ENCODE data around the gene TSNAXIP1. TPM values are rescaled to one million over a fixed set of nuclear protein-coding genes. Genes with fewer than 3 reads are reported as not detected.

Gene TSNAXIP1
- polyA plus RNA-seq, 3 donors = 0.23 TPM; not detected in 2

- H3K79me2 ChIP-seq (ENCODE audit: insufficient read depth, low read length) = peaks cover 13% of the 10 kb centered on the region
- H3K36me3 ChIP-seq (replicated peaks in 1 of 2; ENCODE audit: control insufficient read depth in 1 of 2, insufficient read depth in 2 of 2, low read length in 2 of 2) = peaks cover 4 to 24% of the 10 kb centered on the region in 2 donors
- H3K27ac ChIP-seq (ENCODE audit: low read depth in 1 of 2, low read length in 2 of 2) = no peak overlapping the region
- peaks cover 26 to 41% of the 10 kb centered on the region in 2 donors for H3K36me3 Mint-ChIP-seq
- H3K4me2 ChIP-seq (replicated peaks; ENCODE audit: extremely low read depth, low read length, poor library complexity, severe bottlenecking) = no peak overlapping the region
- no peaks in the 10 kb centered on the region for H3K27me3 Mint-ChIP-seq (ENCODE audit: low read depth in 3 of 3)
- 100% methylated on average over 2 of the region's 5 CpGs for WGBS (ENCODE audit: insufficient coverage)
- H3K4me1 Mint-ChIP-seq = no peaks in the 10 kb centered on the region
- no peaks in the 10 kb centered on the region for H3K9me3 ChIP-seq (replicated peaks in 1 of 2; ENCODE audit: control insufficient read depth in 1 of 2, insufficient read depth in 1 of 2, low read length in 2 of 2)
- H3K27ac Mint-ChIP-seq = peak overlapping the region in 1 of 7 donors; percentile 14
- no peak overlapping the region for H3K9ac ChIP-seq (ENCODE audit: insufficient read depth, low read length, poor library complexity, severe bottlenecking)
- no peak overlapping the region for H2AFZ ChIP-seq (ENCODE audit: insufficient read depth, low read depth, low read length, poor library complexity, severe bottlenecking)
- H3K4me3 ChIP-seq (replicated peaks in 1 of 3; ENCODE audit: low read depth in 2 of 3, low read length in 3 of 3) = no peak overlapping the region
- intact Hi-C loops (cut with micrococcal nuclease) = no loop called here
- no peak for DNase-seq
- TF ChIP-seq CTCF (IDR thresholded peaks at IDR 0.05) = no peak
- no peak overlapping the region for H3K4me3 Mint-ChIP-seq
- H4K20me1 ChIP-seq (ENCODE audit: insufficient read depth, low read length) = peaks cover 26% of the 10 kb centered on the region
- no peaks in the 10 kb centered on the region for H3K27me3 ChIP-seq (ENCODE audit: control insufficient read depth in 2 of 2, insufficient read depth in 2 of 2, low read length in 2 of 2)
- H3K4me1 ChIP-seq (ENCODE audit: control insufficient read depth in 1 of 2, insufficient read depth in 2 of 2, low read length in 2 of 2) = no peaks in the 10 kb centered on the region
- peaks cover 0 to 5% (median 0%) of the 10 kb centered on the region in 7 donors for H3K9me3 Mint-ChIP-seq
Measured at GRCh38 chr16:67779256-67780014, 27.3 kb upstream of the TSNAXIP1 start.

- Mint-ChIP-seq H3K4me1 (no peaks in the 10 kb centered on the region), H3K36me3 (peaks cover 18 to 36% of the 10 kb centered on the region in 2 donors), H3K27ac (peak overlapping the region in 3 of 7 donors; percentile 14 to 42 (median 16)), H3K9me3 (peaks cover 0 to 2% (median 0%) of the 10 kb centered on the region in 7 donors), H3K4me3 (no peak overlapping the region), H3K27me3 (ENCODE audit: low read depth in 3 of 3) (no peaks in the 10 kb centered on the region)
- Histone ChIP-seq H3K4me3 (replicated peaks in 1 of 3; ENCODE audit: low read depth in 2 of 3, low read length in 3 of 3) (no peak overlapping the region), H3K36me3 (replicated peaks in 1 of 2; ENCODE audit: control insufficient read depth in 1 of 2, insufficient read depth in 2 of 2, low read length in 2 of 2) (peaks cover 3 to 22% of the 10 kb centered on the region in 2 donors), H3K4me1 (ENCODE audit: control insufficient read depth in 1 of 2, insufficient read depth in 2 of 2, low read length in 2 of 2) (no peaks in the 10 kb centered on the region), H3K79me2 (ENCODE audit: insufficient read depth, low read length) (peaks cover 13% of the 10 kb centered on the region), H4K20me1 (ENCODE audit: insufficient read depth, low read length) (peaks cover 24% of the 10 kb centered on the region), H3K9me3 (replicated peaks in 1 of 2; ENCODE audit: control insufficient read depth in 1 of 2, insufficient read depth in 1 of 2, low read length in 2 of 2) (no peaks in the 10 kb centered on the region), H2AFZ (ENCODE audit: insufficient read depth, low read depth, low read length, poor library complexity, severe bottlenecking) (no peak overlapping the region), H3K4me2 (replicated peaks; ENCODE audit: extremely low read depth, low read length, poor library complexity, severe bottlenecking) (no peak overlapping the region), H3K27me3 (ENCODE audit: control insufficient read depth in 2 of 2, insufficient read depth in 2 of 2, low read length in 2 of 2) (no peaks in the 10 kb centered on the region), H3K27ac (ENCODE audit: low read depth in 1 of 2, low read length in 2 of 2) (no peak overlapping the region), H3K9ac (ENCODE audit: insufficient read depth, low read length, poor library complexity, severe bottlenecking) (no peak overlapping the region)
- TF ChIP-seq CTCF (IDR thresholded peaks at IDR 0.05) = no peak
- 92% methylated on average over 1 of the region's 7 CpGs for WGBS (ENCODE audit: insufficient coverage)
- DNase-seq = no peak
- intact Hi-C loops (cut with micrococcal nuclease) = no loop called here
Measured at GRCh38 chr16:67780847-67781564, 25.7 kb upstream of the TSNAXIP1 start.

All from CD14-positive monocyte (primary cell).